B cell (primary cell): ENCODE measurements around the gene CXCR6. TPM values are rescaled to one million over a fixed set of nuclear protein-coding genes. Genes with fewer than 3 reads are reported as not detected.

Experiments used
- ATAC-seq: fragments of 200-7000 bp; cut with Tn5 transposase; one replicate; pipeline ENCODE4 v1.10.0; 2021; ENCODE audit warnings: low read depth, mild to moderate bottlenecking, moderate number of reproducible peaks, moderate library complexity
- CTCF ChIA-PET: fragments of 350-600 bp; sonication (Branson Sonifier 250); formaldehyde crosslinking; loops from one replicate; lab custom pipeline; 2021; ENCODE audit warnings: antibody characterized with exemption, inconsistent platforms; lab: Charles Lee
- POLR2A ChIA-PET: fragments of 350-600 bp; sonication (Branson Sonifier 250); formaldehyde crosslinking; loops from one replicate; lab custom pipeline; 2021; ENCODE audit warnings: antibody characterized with exemption; lab: Charles Lee
- DNase-seq: peaks from one replicate; pipeline ENCODE4 v3.0.0; 2013
- H2AFZ ChIP-seq: 2 replicates; pipeline ENCODE4 v1.6.1; 2012; ENCODE audit warnings: mild to moderate bottlenecking, low read depth, low read length; ENCODE audit not compliant: insufficient read depth, poor library complexity, severe bottlenecking
- H3K27ac ChIP-seq, 2 donors: 1 replicate in 1 of 2; 2 replicates in 1 of 2; pipeline ENCODE4 v1.5.1; 2012 to 2013; ENCODE audit warnings: low read length in 2 of 2, mild to moderate bottlenecking in 2 of 2, moderate library complexity in 1 of 2
- H3K27me3 ChIP-seq, 4 experiments: fragments of 200-600 bp in 1 of 4; sonication (generic) in 1 of 4; replicated peaks in 1 of 4; 1 replicate in 2 of 4; 2 replicates in 2 of 4; pipeline versions ENCODE4 v1.6.1 to v1.7.0; 2013 to 2016; ENCODE audit warnings: low read length in 3 of 4, mild to moderate bottlenecking in 2 of 4, mixed read lengths in 1 of 4, moderate library complexity in 1 of 4; ENCODE audit not compliant: insufficient read depth in 4 of 4, control insufficient read depth in 3 of 4; ENCODE audit errors: control extremely low read depth in 1 of 4
- H3K36me3 ChIP-seq, 2 experiments: replicated peaks in 1 of 2; 1 replicate in 1 of 2; 2 replicates in 1 of 2; pipeline versions ENCODE4 v1.6.1 to v1.7.1; 2013; ENCODE audit warnings: low read length in 1 of 2; ENCODE audit not compliant: insufficient read depth in 2 of 2, control insufficient read depth in 1 of 2; ENCODE audit errors: control extremely low read depth in 1 of 2, extremely low read depth in 1 of 2
- H3K4me1 ChIP-seq, 2 donors: fragments of 200-600 bp in 1 of 2; sonication (generic) in 1 of 2; 1 replicate in 1 of 2; 2 replicates in 1 of 2; pipeline versions ENCODE4 v1.5.1 to v1.6.1; 2013 to 2017; ENCODE audit warnings: low read length in 2 of 2; ENCODE audit not compliant: control insufficient read depth in 2 of 2, insufficient read depth in 2 of 2
- H3K4me2 ChIP-seq: replicated peaks from 2 replicates; pipeline ENCODE3; 2012; ENCODE audit warnings: mild to moderate bottlenecking, low read depth, low read length; ENCODE audit not compliant: poor library complexity, severe bottlenecking
- H3K4me3 ChIP-seq, 5 experiments: fragments of 200-600 bp in 1 of 5; sonication (generic) in 1 of 5; 1 replicate in 3 of 5; 2 replicates in 2 of 5; pipeline versions ENCODE4 v1.5.1 to v1.7.0; 2011 to 2016; ENCODE audit warnings: low read length in 4 of 5, mild to moderate bottlenecking in 4 of 5, low read depth in 2 of 5, control low read depth in 1 of 5, moderate library complexity in 1 of 5; ENCODE audit not compliant: insufficient read depth in 1 of 5; ENCODE audit errors: control extremely low read depth in 1 of 5, extremely low read depth in 1 of 5
- H3K79me2 ChIP-seq: fragments of 200-600 bp; sonication (generic); one replicate; pipeline ENCODE4 v1.6.0; 2016; ENCODE audit warnings: low read length; ENCODE audit not compliant: control insufficient read depth, insufficient read depth
- H3K9ac ChIP-seq: fragments of 200-600 bp; sonication (generic); 2 replicates; pipeline ENCODE4 v1.6.1; 2017; ENCODE audit warnings: mild to moderate bottlenecking, low read length, moderate library complexity
- H3K9me3 ChIP-seq, 3 donors: one replicate each; pipeline versions ENCODE4 v1.6.1 to v1.7.1; 2013; ENCODE audit warnings: low read length in 2 of 3; ENCODE audit not compliant: control insufficient read depth in 2 of 3, insufficient read depth in 1 of 3; ENCODE audit errors: control extremely low read depth in 1 of 3
- H4K20me1 ChIP-seq: 2 replicates; pipeline ENCODE4 v1.6.0; 2012; ENCODE audit warnings: mild to moderate bottlenecking, low read length; ENCODE audit not compliant: insufficient read depth, control insufficient read depth, poor library complexity, severe bottlenecking
- H3K27ac Mint-ChIP-seq: one replicate; pipeline ENCODE4 v1.8.0; 2021; ENCODE audit warnings: mixed read lengths
- H3K27me3 Mint-ChIP-seq: one replicate; pipeline ENCODE4 v1.8.0; 2021; ENCODE audit warnings: mixed read lengths
- H3K4me1 Mint-ChIP-seq: one replicate; pipeline ENCODE4 v1.8.0; 2021; ENCODE audit warnings: mixed read lengths
- H3K4me3 Mint-ChIP-seq: one replicate; pipeline ENCODE4 v1.8.0; 2021; ENCODE audit warnings: mixed read lengths
- H3K9me3 Mint-ChIP-seq: one replicate; pipeline ENCODE4 v1.8.0; 2022; ENCODE audit warnings: mixed read lengths; ENCODE audit not compliant: insufficient read depth
- EZH2 ChIP-seq: IDR thresholded peaks from 2 replicates; pipeline ENCODE4 v1.6.1; 2012; ENCODE audit warnings: borderline replicate concordance, low read depth, mild to moderate bottlenecking, moderate library complexity, low read length; ENCODE audit not compliant: insufficient read depth, poor library complexity, severe bottlenecking
- WGBS: methylation state at CpG from one replicate; pipeline ENCODE4 v1.1.5; 2013; ENCODE audit warnings: missing lambda C conversion rate; ENCODE audit not compliant: insufficient coverage; 5-methylcytosine and 5-hydroxymethylcytosine counted together
- intact Hi-C: fragments of 100-400 bp; cut with micrococcal nuclease; formaldehyde crosslinking; loops from one replicate; pipeline ENCODE4 v1.10.0; 2022
- polyA plus RNA-seq: library from polyadenylated mRNA; depleted of rRNA; stranded (reverse); fragments of >200 nt; gene quantifications from 2 replicates; pipeline ENCODE4 v1.2.3, GENCODE V29; 2012
- total RNA-seq, 2 donors: library from RNA; stranded (reverse); fragments of 120-200 nt in 1 of 2; gene quantifications; 1 replicate in 1 of 2; 2 replicates in 1 of 2; pipeline versions ENCODE4 v1.2.3 to v1.2.4, GENCODE V29; 2013 to 2022
- TF ChIP-seq, protein P1 (sequence below): fragments of 200-600 bp; IDR thresholded peaks from one replicate; pipeline ENCODE4 v1.8.0; 2022; ENCODE audit warnings: antibody characterized with exemption, mild to moderate bottlenecking

CXCR6 gene
- total and polyA plus RNA-seq, 2 donors (not counting 1 experiment from before 2014, with no cell fraction given), result not detected

GRCh38 chr3:45950131-45950530 lies 6.9 kb downstream of the CXCR6 start:
- no peaks in the 10 kb centered on the region for H3K4me1 ChIP-seq
- DNase-seq (no peak), ATAC-seq (no peak)
- Mint-ChIP-seq H3K27me3 (no peaks in the 10 kb centered on the region), H3K9me3 (no peaks in the 10 kb centered on the region), H3K4me3 (no peak overlapping the region), H3K4me1 (no peaks in the 10 kb centered on the region), H3K27ac (no peak overlapping the region)
- no peaks in the 10 kb centered on the region for H3K9me3 ChIP-seq
- ChIA-PET POLR2A (no interaction called here), CTCF (interaction anchor here (2.3 kb wide), 1 partner anchor 11 kb away, joined by 7 read pairs; no protein-coding TSS in a partner anchor)
- intact Hi-C loops, result no loop called here
- H4K20me1 ChIP-seq, result no peaks in the 10 kb centered on the region
- H3K27me3 ChIP-seq, result no peaks in the 10 kb centered on the region
- no peaks in the 10 kb centered on the region for H3K79me2 ChIP-seq
- H3K27ac ChIP-seq, result no peak overlapping the region
- TF ChIP-seq EZH2, result no peak
- TF ChIP-seq, protein P1, sequence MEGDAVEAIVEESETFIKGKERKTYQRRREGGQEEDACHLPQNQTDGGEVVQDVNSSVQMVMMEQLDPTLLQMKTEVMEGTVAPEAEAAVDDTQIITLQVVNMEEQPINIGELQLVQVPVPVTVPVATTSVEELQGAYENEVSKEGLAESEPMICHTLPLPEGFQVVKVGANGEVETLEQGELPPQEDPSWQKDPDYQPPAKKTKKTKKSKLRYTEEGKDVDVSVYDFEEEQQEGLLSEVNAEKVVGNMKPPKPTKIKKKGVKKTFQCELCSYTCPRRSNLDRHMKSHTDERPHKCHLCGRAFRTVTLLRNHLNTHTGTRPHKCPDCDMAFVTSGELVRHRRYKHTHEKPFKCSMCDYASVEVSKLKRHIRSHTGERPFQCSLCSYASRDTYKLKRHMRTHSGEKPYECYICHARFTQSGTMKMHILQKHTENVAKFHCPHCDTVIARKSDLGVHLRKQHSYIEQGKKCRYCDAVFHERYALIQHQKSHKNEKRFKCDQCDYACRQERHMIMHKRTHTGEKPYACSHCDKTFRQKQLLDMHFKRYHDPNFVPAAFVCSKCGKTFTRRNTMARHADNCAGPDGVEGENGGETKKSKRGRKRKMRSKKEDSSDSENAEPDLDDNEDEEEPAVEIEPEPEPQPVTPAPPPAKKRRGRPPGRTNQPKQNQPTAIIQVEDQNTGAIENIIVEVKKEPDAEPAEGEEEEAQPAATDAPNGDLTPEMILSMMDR, result no peak
- H2AFZ ChIP-seq, result no peak overlapping the region
- H3K4me2 ChIP-seq, result no peak overlapping the region
- 94% methylated on average over 2 of the region's 2 CpGs for WGBS
- peaks cover 5 to 95% of the 10 kb centered on the region in 2 experiments for H3K36me3 ChIP-seq
- H3K4me3 ChIP-seq, result no peak overlapping the region
- no peak overlapping the region for H3K9ac ChIP-seq

GRCh38 chr3:45950686-45951600 lies 7.7 kb downstream of the CXCR6 start:
- no peak overlapping the region for H3K27ac ChIP-seq

More at GRCh38 chr3:45950686-45951600, 7.7 kb downstream of the CXCR6 start:
- H3K4me2 ChIP-seq, result no peak overlapping the region
- no peaks in the 10 kb centered on the region for H3K79me2 ChIP-seq
- H3K4me3 Mint-ChIP-seq, result no peak overlapping the region
- ATAC-seq (no peak), DNase-seq (no peak)
- H3K9ac ChIP-seq, result no peak overlapping the region
- no peaks in the 10 kb centered on the region for H3K27me3 ChIP-seq
- no peak overlapping the region for H2AFZ ChIP-seq
- no peaks in the 10 kb centered on the region for H3K9me3 Mint-ChIP-seq
- intact Hi-C loops, result no loop called here
- peaks cover 5 to 99% of the 10 kb centered on the region in 2 experiments for H3K36me3 ChIP-seq
- H3K27ac Mint-ChIP-seq, result no peak overlapping the region
- H3K9me3 ChIP-seq, result no peaks in the 10 kb centered on the region
- TF ChIP-seq, protein P1, result no peak
- TF ChIP-seq EZH2, result no peak
- H3K27me3 Mint-ChIP-seq, result no peaks in the 10 kb centered on the region
- no peaks in the 10 kb centered on the region for H3K4me1 ChIP-seq
- POLR2A ChIA-PET, result no interaction called here
- WGBS, result 93% methylated on average over 4 of the region's 6 CpGs
- CTCF ChIA-PET, result interaction anchor here (1.0 to 2.3 kb wide), 2 partner anchors 12 to 127 kb away, joined by 4 to 7 read pairs; no protein-coding TSS in a partner anchor
- no peaks in the 10 kb centered on the region for H3K4me1 Mint-ChIP-seq
- no peaks in the 10 kb centered on the region for H4K20me1 ChIP-seq
- no peak overlapping the region for H3K4me3 ChIP-seq
